GM12878 (cell line): ENCODE results near the gene ENTPD6. TPM values are rescaled to one million over a fixed set of nuclear protein-coding genes. Genes with fewer than 3 reads are reported as not detected.

Source experiments
- ATAC-seq: fragments of 200-7000 bp; cut with Tn5 transposase; 3 replicates; pipeline ENCODE4 v1.9.1; 2020; ENCODE audit warnings: mild to moderate bottlenecking, moderate library complexity
- BruUV-seq: library from RNA; stranded (reverse); fragments of 400-500 nt; replicated peaks from 2 replicates; lab custom pipeline; 2021; lab: Mats Ljungman, UMichigan
- CTCF ChIA-PET: fragments of 300-600 bp; sonication (Branson Sonifier 250); formaldehyde crosslinking; extraction: SDS; loops from one replicate; lab custom pipeline; 2021; ENCODE audit warnings: inconsistent platforms; lab: Yijun Ruan, JAX
- POLR2A ChIA-PET: fragments of 350-600 bp; formaldehyde crosslinking; extraction: SDS; loops from one replicate; lab custom pipeline; 2021; ENCODE audit warnings: inconsistent platforms; lab: Charles Lee
- RAD21 ChIA-PET: fragments of 300-600 bp; sonication (Branson Sonifier 250); formaldehyde crosslinking; loops from one replicate; lab custom pipeline; 2023; ENCODE audit warnings: antibody characterized with exemption; ENCODE audit not compliant: unreplicated experiment; lab: Charles Lee
- SMC1A ChIA-PET: fragments of 300-600 bp; sonication (Branson Sonifier 250); formaldehyde crosslinking; loops from one replicate; lab custom pipeline; 2023; ENCODE audit not compliant: unreplicated experiment, uncharacterized antibody; lab: Charles Lee
- DNase-seq: peaks from one replicate; pipeline ENCODE4 v3.0.0-alpha.2; 2011; ENCODE audit warnings: low read depth, low spot score
- FAIRE-seq: peaks from 3 replicates; lab custom pipeline; 2011; peaks lifted over from hg19 to GRCh38; lab: Jason Lieb, UNC
- H2AFZ ChIP-seq: 2 replicates; pipeline ENCODE4 v1.6.0; 2011; ENCODE audit warnings: low read depth, low read length, control low read depth; ENCODE audit not compliant: control insufficient read depth
- H3K27ac ChIP-seq: 2 replicates; pipeline ENCODE4 v1.5.1; 2011; ENCODE audit warnings: control low read depth; ENCODE audit not compliant: control insufficient read depth, insufficient read depth
- H3K27me3 ChIP-seq, 2 experiments: replicated peaks in 1 of 2; 2 replicates each; pipeline versions ENCODE4 v1.6.0 to v1.6.1; 2011; ENCODE audit warnings: low read length in 1 of 2; ENCODE audit not compliant: control insufficient read depth in 2 of 2, insufficient read depth in 2 of 2
- H3K36me3 ChIP-seq, 2 experiments: 2 replicates each; pipeline ENCODE4 v1.5.1; 2011; ENCODE audit warnings: low read length in 1 of 2; ENCODE audit not compliant: control insufficient read depth in 2 of 2, insufficient read depth in 2 of 2
- H3K4me1 ChIP-seq: 2 replicates; pipeline ENCODE4 v1.6.1; 2011; ENCODE audit warnings: mild to moderate bottlenecking, low read length, moderate library complexity, mixed read lengths; ENCODE audit not compliant: control insufficient read depth, insufficient read depth
- H3K4me2 ChIP-seq: 2 replicates; pipeline ENCODE4 v1.6.0; 2011; ENCODE audit warnings: control low read depth; ENCODE audit not compliant: control insufficient read depth, insufficient read depth
- H3K4me3 ChIP-seq: fragments of 200-600 bp; sonication (generic); 2 replicates; pipeline ENCODE4 v1.5.1; 2016
- H3K79me2 ChIP-seq: 2 replicates; pipeline ENCODE4 v1.6.0; 2011; ENCODE audit warnings: low read length; ENCODE audit not compliant: control insufficient read depth, insufficient read depth
- H3K9ac ChIP-seq: 2 replicates; pipeline ENCODE4 v1.8.0; 2011; ENCODE audit warnings: low read length, control low read depth, mixed read lengths; ENCODE audit not compliant: control insufficient read depth, insufficient read depth
- H3K9me3 ChIP-seq: replicated peaks from 3 replicates; pipeline ENCODE4 v1.5.1; 2011; ENCODE audit warnings: mild to moderate bottlenecking, low read length; ENCODE audit not compliant: control insufficient read depth, insufficient read depth
- H4K20me1 ChIP-seq: 2 replicates; pipeline ENCODE4 v1.6.0; 2011; ENCODE audit not compliant: control insufficient read depth, insufficient read depth
- CBX5 ChIP-seq: sonication (generic); IDR thresholded peaks from 2 replicates; pipeline ENCODE4 v1.6.1; 2016; ENCODE audit warnings: low read depth, moderate library complexity, mild to moderate bottlenecking, inconsistent platforms
- CREB1 ChIP-seq: IDR thresholded peaks from 2 replicates; pipeline ENCODE4 v1.6.1; 2012; ENCODE audit warnings: low read depth, mild to moderate bottlenecking, inconsistent platforms
- CREM ChIP-seq: IDR thresholded peaks from 2 replicates; pipeline ENCODE4 v1.6.1; 2014; ENCODE audit warnings: antibody characterized with exemption, low read depth
- ESRRA ChIP-seq: IDR thresholded peaks from 2 replicates; pipeline ENCODE4 v1.6.1; 2012; ENCODE audit warnings: mild to moderate bottlenecking, low read length, improper control_type of control experiment
- HCFC1 ChIP-seq: fragments of 150-350 bp; IDR thresholded peaks from 2 replicates; pipeline ENCODE4 v1.6.1; 2014; ENCODE audit warnings: low read length
- HDAC2 ChIP-seq: fragments of 200-600 bp; sonication (generic); IDR thresholded peaks from 2 replicates; pipeline ENCODE4 v1.6.1; 2017
- HDGF ChIP-seq: fragments of 450-650 bp; IDR thresholded peaks from 2 replicates; pipeline ENCODE4 v1.6.1; 2016; ENCODE audit warnings: antibody characterized with exemption
- LARP7 ChIP-seq: fragments of 450-650 bp; IDR thresholded peaks from 2 replicates; pipeline ENCODE4 v1.6.1; 2017; ENCODE audit warnings: mild to moderate bottlenecking
- MEF2B ChIP-seq: fragments of 450-650 bp; IDR thresholded peaks from 2 replicates; pipeline ENCODE4 v1.6.1; 2018; ENCODE audit warnings: mild to moderate bottlenecking, moderate library complexity; ENCODE audit not compliant: partially characterized antibody, poor library complexity, severe bottlenecking
- MTA3 ChIP-seq: IDR thresholded peaks from 2 replicates; pipeline ENCODE4 v1.6.1; 2012; ENCODE audit warnings: low read length, inconsistent platforms, borderline replicate concordance
- NBN ChIP-seq: fragments of 450-650 bp; IDR thresholded peaks from 2 replicates; pipeline ENCODE4 v1.6.1; 2016
- RELA ChIP-seq: fragments of 450-650 bp; IDR thresholded peaks from 2 replicates; pipeline ENCODE4 v1.8.0; 2014; ENCODE audit warnings: borderline replicate concordance; ENCODE audit not compliant: partially characterized antibody
- SP1 ChIP-seq: IDR thresholded peaks from one replicate; pipeline ENCODE4 v1.6.1; 2011; ENCODE audit warnings: low read depth, low read length
- SPI1 ChIP-seq: IDR thresholded peaks from 2 replicates; pipeline ENCODE4 v1.6.1; 2011; ENCODE audit warnings: low read depth, mild to moderate bottlenecking, low read length, moderate library complexity, borderline replicate concordance; ENCODE audit not compliant: insufficient read depth
- STAT3 ChIP-seq: IDR thresholded peaks from 2 replicates; pipeline ENCODE4 v1.6.1; 2011; ENCODE audit warnings: low read depth, low read length, improper control_type of control experiment
- TCF12 ChIP-seq: IDR thresholded peaks from 2 replicates; pipeline ENCODE4 v1.6.1; 2011; ENCODE audit warnings: low read depth, mild to moderate bottlenecking, low read length
- TCF3 ChIP-seq: IDR thresholded peaks from 2 replicates; pipeline ENCODE4 v1.6.1; 2012; ENCODE audit warnings: low read depth, mild to moderate bottlenecking, low read length, borderline replicate concordance; ENCODE audit not compliant: insufficient read depth
- WGBS: methylation state at CpG from one replicate; pipeline ENCODE4 v1.1.6; 2016; ENCODE audit warnings: low lambda C conversion rate; ENCODE audit not compliant: insufficient replicate concordance, insufficient coverage; ENCODE audit errors: missing lambda C conversion rate; 5-methylcytosine and 5-hydroxymethylcytosine counted together
- in situ Hi-C: fragments of 300-500 bp; cut with MboI; formaldehyde crosslinking; loops from 9 replicates; pipeline ENCODE4 v1.14.3; 2018; ENCODE audit warnings: mixed read lengths
- intact Hi-C: fragments of 100-400 bp; cut with micrococcal nuclease; formaldehyde crosslinking; loops from one replicate; pipeline ENCODE4 v1.14.2; 2022; ENCODE audit not compliant: unreplicated experiment
- polyA plus RNA-seq, 11 experiments: library from polyadenylated mRNA; depleted of rRNA in 4 of 11; unstranded in 6 of 11; stranded (reverse) in 5 of 11; fragments of >200 nt; fragmentation: Nextera tagmentation in 4 of 11; fragmentation: Illumina TruSeq in 1 of 11; extraction: Ambion mirVana in 4 of 11; extraction: Trizol in 1 of 11; gene quantifications; 1 replicate in 1 of 11; 2 replicates in 10 of 11; pipeline versions ENCODE4 v1.2.1 to v1.2.3, GENCODE V29; 2011 to 2016; ENCODE audit warnings: inconsistent platforms in 2 of 11, missing spikeins in 2 of 11, low read depth in 1 of 11
- total RNA-seq, 4 experiments: library from RNA; depleted of rRNA in 3 of 4; stranded (reverse); fragments of >200 nt in 3 of 4; fragmentation: Illumina TruSeq in 1 of 4; extraction: Trizol in 1 of 4; gene quantifications; 2 replicates each; pipeline versions ENCODE4 v1.2.1 to v1.2.3, GENCODE V29; 2013 to 2021
- TF ChIP-seq, protein P1 (sequence below): IDR thresholded peaks from 2 replicates; pipeline ENCODE4 v1.6.1; 2012; ENCODE audit warnings: low read length, inconsistent platforms
- TF ChIP-seq, protein P2 (sequence below): IDR thresholded peaks from 2 replicates; pipeline ENCODE4 v1.6.1; 2011; ENCODE audit warnings: mild to moderate bottlenecking, low read depth, low read length, moderate library complexity; ENCODE audit not compliant: insufficient replicate concordance
- TF ChIP-seq, protein P3 (sequence below): fragments of 150-350 bp; IDR thresholded peaks from 2 replicates; pipeline ENCODE4 v1.6.1; 2016; ENCODE audit warnings: low read depth, low read length

Gene ENTPD6
- total and polyA plus RNA-seq, 10 of the 15 experiments (the other 5 are each of a cell fraction or from before 2014, with no cell fraction given) = 0.53 to 45.4 (median 31.1) TPM

DNA sequence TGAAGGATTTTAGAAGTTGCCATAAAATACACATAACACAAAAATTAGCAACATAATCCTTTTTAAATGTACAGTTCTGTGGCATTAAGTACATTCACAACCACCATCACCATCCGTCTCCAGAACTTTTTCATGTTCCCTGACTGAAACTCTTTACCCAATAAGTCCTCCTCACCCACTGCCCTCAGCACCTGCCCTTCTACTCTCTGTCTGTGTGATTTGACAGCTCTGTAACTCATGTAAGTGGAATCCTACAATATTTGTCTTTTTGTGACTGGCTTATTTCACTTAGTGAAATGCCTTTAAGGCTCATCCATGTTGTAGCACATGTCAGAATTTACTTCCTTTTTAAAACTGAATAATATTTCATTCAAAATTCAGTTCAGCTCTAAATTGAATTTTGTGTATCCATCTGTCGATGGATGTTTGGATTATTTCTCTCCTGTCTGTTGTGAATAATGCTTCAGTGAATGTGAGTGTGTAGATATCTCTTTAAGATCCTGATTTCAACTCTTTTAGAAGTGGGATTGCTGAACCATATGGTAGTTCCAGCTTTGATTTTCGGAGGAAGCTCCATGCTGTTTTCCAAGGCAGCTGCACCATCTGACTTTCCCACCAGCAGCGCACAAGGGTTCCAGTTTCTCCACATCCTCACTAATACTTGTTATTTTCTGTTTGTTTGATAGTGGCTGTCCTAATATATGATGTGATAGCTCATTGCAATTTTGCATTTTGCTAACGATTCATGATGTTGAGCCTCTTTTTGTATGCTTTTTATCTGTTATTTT lies 4.2 kb downstream of the ENTPD6 start:
- BruUV-seq = no TSS peak
- Histone ChIP-seq H3K27ac (no peak overlapping the region), H3K27me3 (no peaks in the 10 kb centered on the region), H3K9ac (no peak overlapping the region), H3K9me3 (no peaks in the 10 kb centered on the region; the same call in 2 of the 3 replicates), H3K36me3 (no peaks in the 10 kb centered on the region), H2AFZ (no peak overlapping the region), H3K79me2 (peaks cover 17% of the 10 kb centered on the region), H3K4me2 (no peak overlapping the region), H3K4me3 (no peak overlapping the region), H4K20me1 (no peaks in the 10 kb centered on the region), H3K4me1 (peaks cover 16% of the 10 kb centered on the region)
- DNase-seq = no peak
- ChIA-PET SMC1A (no interaction called here), CTCF (interaction anchor here (1.6 kb wide), 1 partner anchor 48 kb away, joined by 3 read pairs; the partner anchor contains the start of gene PYGB), RAD21 (interaction anchor here (1.1 kb wide), 1 partner anchor 199 kb away, joined by 4 read pairs; no protein-coding TSS in a partner anchor), POLR2A (interaction anchor here (1.2 kb wide), 1 partner anchor 13 kb away, joined by 3 read pairs; no protein-coding TSS in a partner anchor)
- TF ChIP-seq RELA (no peak), SP1 (no peak), TCF12 (no peak), STAT3 (no peak), CBX5 (no peak), TCF3 (no peak), ESRRA (no peak), MEF2B (no peak), CREB1 (no peak), LARP7 (no peak), HDGF (no peak), CREM (no peak), MTA3 (no peak), NBN (no peak), HCFC1 (no peak), SPI1 (no peak), HDAC2 (no peak)
- TF ChIP-seq, protein P1, sequence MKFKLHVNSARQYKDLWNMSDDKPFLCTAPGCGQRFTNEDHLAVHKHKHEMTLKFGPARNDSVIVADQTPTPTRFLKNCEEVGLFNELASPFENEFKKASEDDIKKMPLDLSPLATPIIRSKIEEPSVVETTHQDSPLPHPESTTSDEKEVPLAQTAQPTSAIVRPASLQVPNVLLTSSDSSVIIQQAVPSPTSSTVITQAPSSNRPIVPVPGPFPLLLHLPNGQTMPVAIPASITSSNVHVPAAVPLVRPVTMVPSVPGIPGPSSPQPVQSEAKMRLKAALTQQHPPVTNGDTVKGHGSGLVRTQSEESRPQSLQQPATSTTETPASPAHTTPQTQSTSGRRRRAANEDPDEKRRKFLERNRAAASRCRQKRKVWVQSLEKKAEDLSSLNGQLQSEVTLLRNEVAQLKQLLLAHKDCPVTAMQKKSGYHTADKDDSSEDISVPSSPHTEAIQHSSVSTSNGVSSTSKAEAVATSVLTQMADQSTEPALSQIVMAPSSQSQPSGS = no peak
- TF ChIP-seq, protein P2, sequence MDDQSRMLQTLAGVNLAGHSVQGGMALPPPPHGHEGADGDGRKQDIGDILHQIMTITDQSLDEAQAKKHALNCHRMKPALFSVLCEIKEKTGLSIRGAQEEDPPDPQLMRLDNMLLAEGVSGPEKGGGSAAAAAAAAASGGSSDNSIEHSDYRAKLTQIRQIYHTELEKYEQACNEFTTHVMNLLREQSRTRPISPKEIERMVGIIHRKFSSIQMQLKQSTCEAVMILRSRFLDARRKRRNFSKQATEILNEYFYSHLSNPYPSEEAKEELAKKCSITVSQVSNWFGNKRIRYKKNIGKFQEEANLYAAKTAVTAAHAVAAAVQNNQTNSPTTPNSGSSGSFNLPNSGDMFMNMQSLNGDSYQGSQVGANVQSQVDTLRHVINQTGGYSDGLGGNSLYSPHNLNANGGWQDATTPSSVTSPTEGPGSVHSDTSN = no peak
- TF ChIP-seq, protein P3, sequence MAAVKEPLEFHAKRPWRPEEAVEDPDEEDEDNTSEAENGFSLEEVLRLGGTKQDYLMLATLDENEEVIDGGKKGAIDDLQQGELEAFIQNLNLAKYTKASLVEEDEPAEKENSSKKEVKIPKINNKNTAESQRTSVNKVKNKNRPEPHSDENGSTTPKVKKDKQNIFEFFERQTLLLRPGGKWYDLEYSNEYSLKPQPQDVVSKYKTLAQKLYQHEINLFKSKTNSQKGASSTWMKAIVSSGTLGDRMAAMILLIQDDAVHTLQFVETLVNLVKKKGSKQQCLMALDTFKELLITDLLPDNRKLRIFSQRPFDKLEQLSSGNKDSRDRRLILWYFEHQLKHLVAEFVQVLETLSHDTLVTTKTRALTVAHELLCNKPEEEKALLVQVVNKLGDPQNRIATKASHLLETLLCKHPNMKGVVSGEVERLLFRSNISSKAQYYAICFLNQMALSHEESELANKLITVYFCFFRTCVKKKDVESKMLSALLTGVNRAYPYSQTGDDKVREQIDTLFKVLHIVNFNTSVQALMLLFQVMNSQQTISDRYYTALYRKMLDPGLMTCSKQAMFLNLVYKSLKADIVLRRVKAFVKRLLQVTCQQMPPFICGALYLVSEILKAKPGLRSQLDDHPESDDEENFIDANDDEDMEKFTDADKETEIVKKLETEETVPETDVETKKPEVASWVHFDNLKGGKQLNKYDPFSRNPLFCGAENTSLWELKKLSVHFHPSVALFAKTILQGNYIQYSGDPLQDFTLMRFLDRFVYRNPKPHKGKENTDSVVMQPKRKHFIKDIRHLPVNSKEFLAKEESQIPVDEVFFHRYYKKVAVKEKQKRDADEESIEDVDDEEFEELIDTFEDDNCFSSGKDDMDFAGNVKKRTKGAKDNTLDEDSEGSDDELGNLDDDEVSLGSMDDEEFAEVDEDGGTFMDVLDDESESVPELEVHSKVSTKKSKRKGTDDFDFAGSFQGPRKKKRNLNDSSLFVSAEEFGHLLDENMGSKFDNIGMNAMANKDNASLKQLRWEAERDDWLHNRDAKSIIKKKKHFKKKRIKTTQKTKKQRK = no peak
- no peak for ATAC-seq
- intact Hi-C loops = loop anchor here (5.0 to 10.0 kb wide), 3 partner anchors 45 to 198 kb away; partner anchors contain the start of gene PYGB
- 98% methylated on average over 5 of the region's 5 CpGs for WGBS
- FAIRE-seq = no peak
- in situ Hi-C loops = no loop called here
